SK-N-SH treated with all-trans-retinoic acid at 6 μM for 48 hours (cell line): ENCODE measurements around the gene PLPP6.

Experiments
- ATAC-seq: fragments of 200-7000 bp; cut with Tn5 transposase; 3 replicates; pipeline ENCODE4 v1.9.1; 2020; ENCODE audit warnings: mild to moderate bottlenecking, moderate library complexity
- ARNTL ChIP-seq: fragments of 450-650 bp; formaldehyde crosslinking; IDR thresholded peaks from 2 replicates; pipeline ENCODE4 v1.5.0; 2020; ENCODE audit warnings: low read depth, mild to moderate bottlenecking, moderate library complexity, borderline replicate concordance
- BACH2 ChIP-seq: fragments of 250-450 bp; sonication (Bioruptor Pico); IDR thresholded peaks from 2 replicates; pipeline ENCODE4 v1.9.0; 2021; ENCODE audit warnings: mild to moderate bottlenecking, borderline replicate concordance
- CSDC2 ChIP-seq: fragments of 250-450 bp; sonication (Bioruptor Pico); IDR thresholded peaks from 2 replicates; pipeline ENCODE4 v1.5.0; 2020; ENCODE audit warnings: mild to moderate bottlenecking, moderate library complexity
- GLIS3 ChIP-seq: fragments of 250-450 bp; sonication (Bioruptor Pico); IDR thresholded peaks from 2 replicates; pipeline ENCODE4 v1.5.0; 2020; ENCODE audit warnings: mild to moderate bottlenecking, moderate library complexity
- ISL1 ChIP-seq: fragments of 250-450 bp; sonication (Bioruptor Pico); IDR thresholded peaks from 2 replicates; pipeline ENCODE4 v2.1.2; 2022; ENCODE audit warnings: mild to moderate bottlenecking, moderate library complexity
- PPARA ChIP-seq: fragments of 250-450 bp; sonication (Bioruptor Pico); IDR thresholded peaks from 2 replicates; pipeline ENCODE4 v1.5.0; 2020; ENCODE audit warnings: mild to moderate bottlenecking, borderline replicate concordance
- RARB ChIP-seq: fragments of 250-450 bp; sonication (Bioruptor Pico); IDR thresholded peaks from 2 replicates; pipeline ENCODE4 v1.8.0; 2021; ENCODE audit warnings: mild to moderate bottlenecking, moderate library complexity
- SNAI2 ChIP-seq: fragments of 250-450 bp; sonication (Bioruptor Pico); IDR thresholded peaks from 2 replicates; pipeline ENCODE4 v1.5.0; 2020; ENCODE audit warnings: mild to moderate bottlenecking, moderate library complexity
- TCF4 ChIP-seq: fragments of 250-450 bp; sonication (Bioruptor Pico); IDR thresholded peaks from 2 replicates; pipeline ENCODE4 v1.8.0; 2021; ENCODE audit warnings: mild to moderate bottlenecking, moderate library complexity, borderline replicate concordance
- TOX ChIP-seq: fragments of 250-450 bp; sonication (Bioruptor Pico); IDR thresholded peaks from 2 replicates; pipeline ENCODE4 v1.8.0; 2021; ENCODE audit warnings: mild to moderate bottlenecking, moderate library complexity, borderline replicate concordance
- ZC3H10 ChIP-seq: fragments of 250-450 bp; sonication (Bioruptor Pico); IDR thresholded peaks from 2 replicates; pipeline ENCODE4 v1.5.1; 2021; ENCODE audit warnings: mild to moderate bottlenecking, moderate library complexity
- ZFP3 ChIP-seq: fragments of 250-450 bp; sonication (Bioruptor Pico); IDR thresholded peaks from 2 replicates; pipeline ENCODE4 v1.5.0; 2020; ENCODE audit warnings: mild to moderate bottlenecking, moderate library complexity
- ZFP30 ChIP-seq: fragments of 450-650 bp; formaldehyde crosslinking; IDR thresholded peaks from 2 replicates; pipeline ENCODE4 v1.5.0; 2022; ENCODE audit warnings: mild to moderate bottlenecking, moderate library complexity
- ZNF565 ChIP-seq: fragments of 450-650 bp; formaldehyde crosslinking; conservative IDR thresholded peaks from 2 replicates; pipeline ENCODE4 v1.5.0; 2020; ENCODE audit warnings: low read depth, mild to moderate bottlenecking, moderate library complexity
- ZNF70 ChIP-seq: fragments of 450-650 bp; formaldehyde crosslinking; IDR thresholded peaks from 2 replicates; pipeline ENCODE4 v1.5.0; 2020; ENCODE audit warnings: mild to moderate bottlenecking, moderate library complexity
- ZNF8 ChIP-seq: fragments of 450-650 bp; formaldehyde crosslinking; IDR thresholded peaks from 2 replicates; pipeline ENCODE4 v1.5.0; 2020; ENCODE audit warnings: mild to moderate bottlenecking, moderate library complexity
- TF ChIP-seq, protein P1 (sequence below): fragments of 250-450 bp; sonication (Bioruptor Pico); IDR thresholded peaks from 2 replicates; pipeline ENCODE4 v1.8.0; 2020; ENCODE audit warnings: mild to moderate bottlenecking, moderate library complexity, borderline replicate concordance
- TF ChIP-seq, protein P2 (sequence below): fragments of 250-450 bp; sonication (Bioruptor Pico); IDR thresholded peaks from 2 replicates; pipeline ENCODE4 v1.8.0; 2021; ENCODE audit warnings: low read depth, mild to moderate bottlenecking, moderate library complexity, borderline replicate concordance
- TF ChIP-seq, protein P3 (sequence below): fragments of 250-450 bp; sonication (Bioruptor Pico); IDR thresholded peaks from 2 replicates; pipeline ENCODE4 v1.5.1; 2021; ENCODE audit warnings: mild to moderate bottlenecking, moderate library complexity
- TF ChIP-seq, protein P4 (sequence below): fragments of 250-450 bp; sonication (Bioruptor Pico); IDR thresholded peaks from 2 replicates; pipeline ENCODE4 v1.5.0; 2020; ENCODE audit warnings: mild to moderate bottlenecking, moderate library complexity

Gene PLPP6

DNA sequence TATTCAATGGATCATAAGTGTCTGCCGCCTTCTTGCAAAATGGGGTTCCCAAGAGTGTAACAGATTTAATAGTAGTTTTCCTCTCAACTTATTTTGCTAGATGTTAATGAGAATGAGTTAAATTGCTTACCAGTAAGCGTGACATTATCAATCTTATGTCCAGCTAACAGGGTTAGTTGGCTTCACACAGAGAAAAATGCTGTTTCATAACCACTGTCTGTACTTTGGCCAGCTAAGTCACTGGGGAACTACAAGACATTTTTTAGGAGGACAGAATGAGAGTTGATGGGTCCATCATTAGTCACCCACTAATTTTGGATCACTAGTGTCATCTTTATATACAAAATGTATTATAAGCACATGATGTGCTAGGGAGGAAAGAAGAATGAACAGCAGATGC lies 18.7 kb downstream of the PLPP6 start (continued):
- TF ChIP-seq, protein P1, sequence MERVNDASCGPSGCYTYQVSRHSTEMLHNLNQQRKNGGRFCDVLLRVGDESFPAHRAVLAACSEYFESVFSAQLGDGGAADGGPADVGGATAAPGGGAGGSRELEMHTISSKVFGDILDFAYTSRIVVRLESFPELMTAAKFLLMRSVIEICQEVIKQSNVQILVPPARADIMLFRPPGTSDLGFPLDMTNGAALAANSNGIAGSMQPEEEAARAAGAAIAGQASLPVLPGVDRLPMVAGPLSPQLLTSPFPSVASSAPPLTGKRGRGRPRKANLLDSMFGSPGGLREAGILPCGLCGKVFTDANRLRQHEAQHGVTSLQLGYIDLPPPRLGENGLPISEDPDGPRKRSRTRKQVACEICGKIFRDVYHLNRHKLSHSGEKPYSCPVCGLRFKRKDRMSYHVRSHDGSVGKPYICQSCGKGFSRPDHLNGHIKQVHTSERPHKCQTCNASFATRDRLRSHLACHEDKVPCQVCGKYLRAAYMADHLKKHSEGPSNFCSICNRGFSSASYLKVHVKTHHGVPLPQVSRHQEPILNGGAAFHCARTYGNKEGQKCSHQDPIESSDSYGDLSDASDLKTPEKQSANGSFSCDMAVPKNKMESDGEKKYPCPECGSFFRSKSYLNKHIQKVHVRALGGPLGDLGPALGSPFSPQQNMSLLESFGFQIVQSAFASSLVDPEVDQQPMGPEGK (CRISPR knock-in tag), result no peak
- no peak for TF ChIP-seq ZNF70 (CRISPR knock-in tag)
- no peak for TF ChIP-seq ZNF565 (CRISPR knock-in tag)
- no peak for TF ChIP-seq ZC3H10
- TF ChIP-seq ZFP3 (CRISPR knock-in tag), result no peak
- no peak for TF ChIP-seq ISL1 (CRISPR knock-in tag)
- TF ChIP-seq SNAI2 (CRISPR knock-in tag), result no peak

DNA sequence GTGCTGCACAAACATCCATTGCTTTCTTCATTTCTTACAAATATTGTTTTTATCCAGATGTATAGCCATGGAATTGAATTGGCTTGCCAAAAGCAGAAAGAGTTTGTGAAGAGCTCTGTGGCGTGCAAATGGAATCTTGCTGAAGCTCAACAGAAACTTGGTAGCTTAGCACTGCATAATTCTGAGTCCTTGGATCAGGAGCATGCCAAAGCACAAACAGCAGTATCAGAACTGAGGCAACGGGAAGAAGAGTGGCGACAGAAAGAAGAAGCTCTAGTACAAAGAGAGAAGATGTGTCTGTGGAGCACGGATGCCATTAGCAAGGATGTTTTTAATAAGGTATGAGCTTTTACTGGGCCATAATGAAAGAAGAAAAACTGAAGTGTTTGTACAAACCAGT lies 22.7 kb downstream of the PLPP6 start:
- TF ChIP-seq ZFP3 (CRISPR knock-in tag) (no peak), GLIS3 (CRISPR knock-in tag) (no peak), ZFP30 (no peak), PPARA (CRISPR knock-in tag) (no peak), TOX (no peak), TCF4 (no peak), ISL1 (CRISPR knock-in tag) (no peak), CSDC2 (no peak), ZNF8 (CRISPR knock-in tag) (no peak), ARNTL (CRISPR knock-in tag) (no peak), ZNF565 (CRISPR knock-in tag) (no peak), BACH2 (no peak), SNAI2 (CRISPR knock-in tag) (no peak)
- TF ChIP-seq, protein P2, sequence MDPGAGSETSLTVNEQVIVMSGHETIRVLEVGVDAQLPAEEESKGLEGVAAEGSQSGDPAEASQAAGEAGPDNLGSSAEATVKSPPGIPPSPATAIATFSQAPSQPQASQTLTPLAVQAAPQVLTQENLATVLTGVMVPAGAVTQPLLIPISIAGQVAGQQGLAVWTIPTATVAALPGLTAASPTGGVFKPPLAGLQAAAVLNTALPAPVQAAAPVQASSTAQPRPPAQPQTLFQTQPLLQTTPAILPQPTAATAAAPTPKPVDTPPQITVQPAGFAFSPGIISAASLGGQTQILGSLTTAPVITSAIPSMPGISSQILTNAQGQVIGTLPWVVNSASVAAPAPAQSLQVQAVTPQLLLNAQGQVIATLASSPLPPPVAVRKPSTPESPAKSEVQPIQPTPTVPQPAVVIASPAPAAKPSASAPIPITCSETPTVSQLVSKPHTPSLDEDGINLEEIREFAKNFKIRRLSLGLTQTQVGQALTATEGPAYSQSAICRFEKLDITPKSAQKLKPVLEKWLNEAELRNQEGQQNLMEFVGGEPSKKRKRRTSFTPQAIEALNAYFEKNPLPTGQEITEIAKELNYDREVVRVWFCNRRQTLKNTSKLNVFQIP (CRISPR knock-in tag), result no peak
- TF ChIP-seq, protein P1 (CRISPR knock-in tag), result no peak
- TF ChIP-seq, protein P3, sequence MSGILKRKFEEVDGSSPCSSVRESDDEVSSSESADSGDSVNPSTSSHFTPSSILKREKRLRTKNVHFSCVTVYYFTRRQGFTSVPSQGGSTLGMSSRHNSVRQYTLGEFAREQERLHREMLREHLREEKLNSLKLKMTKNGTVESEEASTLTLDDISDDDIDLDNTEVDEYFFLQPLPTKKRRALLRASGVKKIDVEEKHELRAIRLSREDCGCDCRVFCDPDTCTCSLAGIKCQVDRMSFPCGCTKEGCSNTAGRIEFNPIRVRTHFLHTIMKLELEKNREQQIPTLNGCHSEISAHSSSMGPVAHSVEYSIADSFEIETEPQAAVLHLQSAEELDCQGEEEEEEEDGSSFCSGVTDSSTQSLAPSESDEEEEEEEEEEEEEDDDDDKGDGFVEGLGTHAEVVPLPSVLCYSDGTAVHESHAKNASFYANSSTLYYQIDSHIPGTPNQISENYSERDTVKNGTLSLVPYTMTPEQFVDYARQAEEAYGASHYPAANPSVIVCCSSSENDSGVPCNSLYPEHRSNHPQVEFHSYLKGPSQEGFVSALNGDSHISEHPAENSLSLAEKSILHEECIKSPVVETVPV (CRISPR knock-in tag), result no peak
- ATAC-seq, result no peak

DNA sequence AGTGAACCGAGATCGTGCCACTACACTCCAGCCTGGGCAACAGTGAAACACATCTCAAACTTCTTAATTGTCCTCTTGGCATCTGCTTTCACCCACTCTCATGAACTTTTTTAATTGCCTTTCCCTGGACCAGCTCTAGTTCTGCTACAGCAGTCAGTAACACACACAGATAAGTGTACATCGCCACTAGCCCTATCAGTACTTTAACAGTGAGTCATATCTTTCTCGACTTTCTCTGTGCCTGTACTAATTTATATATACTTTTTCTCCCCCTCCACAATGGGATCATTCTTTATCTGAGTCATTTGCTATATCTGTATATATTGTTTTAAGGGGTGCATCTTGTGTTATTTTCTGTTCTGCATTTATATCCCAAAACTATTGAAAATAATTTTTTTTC lies 24.0 kb downstream of the PLPP6 start:
- peak; percentile 76 for ATAC-seq
- TF ChIP-seq GLIS3 (CRISPR knock-in tag), result no peak
- TF ChIP-seq, protein P2 (CRISPR knock-in tag), result no peak
- TF ChIP-seq CSDC2, result no peak
- TF ChIP-seq ZC3H10, result no peak
- TF ChIP-seq ZFP3 (CRISPR knock-in tag), result no peak
- TF ChIP-seq, protein P3 (CRISPR knock-in tag), result no peak
- no peak for TF ChIP-seq ZFP30
- TF ChIP-seq ISL1 (CRISPR knock-in tag), result no peak
- TF ChIP-seq, protein P4, sequence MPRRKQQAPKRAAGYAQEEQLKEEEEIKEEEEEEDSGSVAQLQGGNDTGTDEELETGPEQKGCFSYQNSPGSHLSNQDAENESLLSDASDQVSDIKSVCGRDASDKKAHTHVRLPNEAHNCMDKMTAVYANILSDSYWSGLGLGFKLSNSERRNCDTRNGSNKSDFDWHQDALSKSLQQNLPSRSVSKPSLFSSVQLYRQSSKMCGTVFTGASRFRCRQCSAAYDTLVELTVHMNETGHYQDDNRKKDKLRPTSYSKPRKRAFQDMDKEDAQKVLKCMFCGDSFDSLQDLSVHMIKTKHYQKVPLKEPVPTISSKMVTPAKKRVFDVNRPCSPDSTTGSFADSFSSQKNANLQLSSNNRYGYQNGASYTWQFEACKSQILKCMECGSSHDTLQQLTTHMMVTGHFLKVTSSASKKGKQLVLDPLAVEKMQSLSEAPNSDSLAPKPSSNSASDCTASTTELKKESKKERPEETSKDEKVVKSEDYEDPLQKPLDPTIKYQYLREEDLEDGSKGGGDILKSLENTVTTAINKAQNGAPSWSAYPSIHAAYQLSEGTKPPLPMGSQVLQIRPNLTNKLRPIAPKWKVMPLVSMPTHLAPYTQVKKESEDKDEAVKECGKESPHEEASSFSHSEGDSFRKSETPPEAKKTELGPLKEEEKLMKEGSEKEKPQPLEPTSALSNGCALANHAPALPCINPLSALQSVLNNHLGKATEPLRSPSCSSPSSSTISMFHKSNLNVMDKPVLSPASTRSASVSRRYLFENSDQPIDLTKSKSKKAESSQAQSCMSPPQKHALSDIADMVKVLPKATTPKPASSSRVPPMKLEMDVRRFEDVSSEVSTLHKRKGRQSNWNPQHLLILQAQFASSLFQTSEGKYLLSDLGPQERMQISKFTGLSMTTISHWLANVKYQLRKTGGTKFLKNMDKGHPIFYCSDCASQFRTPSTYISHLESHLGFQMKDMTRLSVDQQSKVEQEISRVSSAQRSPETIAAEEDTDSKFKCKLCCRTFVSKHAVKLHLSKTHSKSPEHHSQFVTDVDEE (CRISPR knock-in tag), result no peak
- TF ChIP-seq ARNTL (CRISPR knock-in tag), result no peak
- TF ChIP-seq TCF4, result no peak
- TF ChIP-seq ZNF70 (CRISPR knock-in tag), result no peak
- TF ChIP-seq RARB (CRISPR knock-in tag), result no peak
- no peak for TF ChIP-seq PPARA (CRISPR knock-in tag)
- no peak for TF ChIP-seq BACH2
